ENCODE results near the gene RASGRF1.
"Not testable (repeated sequence)": the region's sequence is repeated elsewhere in the genome, so short reads cannot be mapped to it uniquely, and the experiment has no call there.

The RASGRF1 gene

GRCh38 chr15:79031821-79032220 lies 58.8 kb downstream of the RASGRF1 start:
- Histone ChIP-seq H3K9ac (ENCODE audit: low read depth, low read length) (no peak overlapping the region), H3K4me3 (ENCODE audit: low read length) (no peak overlapping the region), H3K4me1 (ENCODE audit: control insufficient read depth, insufficient read depth, low read length) (no peaks in the 10 kb centered on the region), H3K9me3 (replicated peaks; ENCODE audit: low read length) (no peaks in the 10 kb centered on the region), H3K36me3 (ENCODE audit: insufficient read depth, low read length) (no peaks in the 10 kb centered on the region), H3K4me2 (ENCODE audit: low read length) (no peak overlapping the region), H3K27me3 (ENCODE audit: control insufficient read depth, insufficient read depth, low read length) (peaks cover 17% of the 10 kb centered on the region)

DNA sequence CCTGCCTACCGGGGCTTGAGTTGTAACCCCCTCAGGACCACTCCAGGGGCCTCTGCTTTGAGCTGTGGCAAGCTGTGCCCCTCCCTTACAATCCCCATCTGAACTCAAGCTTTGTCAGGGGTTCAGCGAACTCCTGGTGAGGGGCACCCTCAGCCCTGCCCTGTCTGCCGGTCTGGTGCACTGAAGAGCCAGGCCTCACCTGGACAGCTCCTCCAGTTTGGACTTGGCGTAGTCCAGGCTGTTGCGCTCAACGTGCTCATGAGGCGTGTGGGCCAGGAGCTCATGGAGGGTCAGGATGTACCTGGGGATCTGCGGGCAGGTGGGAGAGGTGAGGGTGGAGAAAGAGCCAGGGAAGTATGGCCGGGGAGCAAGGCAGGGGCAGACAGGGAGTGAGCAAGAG lies 59.4 kb downstream of the RASGRF1 start:
- peaks cover 11% of the 10 kb centered on the region for H3K27me3 ChIP-seq (ENCODE audit: control insufficient read depth, insufficient read depth, low read length)
- no peaks in the 10 kb centered on the region for H3K36me3 ChIP-seq (ENCODE audit: insufficient read depth, low read length)
- no peak overlapping the region for H3K4me3 ChIP-seq (ENCODE audit: low read length)
- H3K9me3 ChIP-seq (replicated peaks; ENCODE audit: low read length) = no peaks in the 10 kb centered on the region
- H3K9ac ChIP-seq (ENCODE audit: low read depth, low read length) = no peak overlapping the region
- no peak overlapping the region for H3K4me2 ChIP-seq (ENCODE audit: low read length)
- no peaks in the 10 kb centered on the region for H3K4me1 ChIP-seq (ENCODE audit: control insufficient read depth, insufficient read depth, low read length)

- no peaks in the 10 kb centered on the region for H3K4me1 ChIP-seq (ENCODE audit: control insufficient read depth, insufficient read depth, low read length)
- H3K9ac ChIP-seq (ENCODE audit: low read depth, low read length) = no peak overlapping the region
- H3K27me3 ChIP-seq (ENCODE audit: control insufficient read depth, insufficient read depth, low read length) = peaks cover 4% of the 10 kb centered on the region
- no peak overlapping the region for H3K4me2 ChIP-seq (ENCODE audit: low read length)
- H3K36me3 ChIP-seq (ENCODE audit: insufficient read depth, low read length) = no peaks in the 10 kb centered on the region
- no peaks in the 10 kb centered on the region for H3K9me3 ChIP-seq (replicated peaks; ENCODE audit: low read length)
- no peak overlapping the region for H3K4me3 ChIP-seq (ENCODE audit: low read length)
These were observed 60.1 kb downstream of the RASGRF1 start for GRCh38 chr15:79030470-79030869.

DNA sequence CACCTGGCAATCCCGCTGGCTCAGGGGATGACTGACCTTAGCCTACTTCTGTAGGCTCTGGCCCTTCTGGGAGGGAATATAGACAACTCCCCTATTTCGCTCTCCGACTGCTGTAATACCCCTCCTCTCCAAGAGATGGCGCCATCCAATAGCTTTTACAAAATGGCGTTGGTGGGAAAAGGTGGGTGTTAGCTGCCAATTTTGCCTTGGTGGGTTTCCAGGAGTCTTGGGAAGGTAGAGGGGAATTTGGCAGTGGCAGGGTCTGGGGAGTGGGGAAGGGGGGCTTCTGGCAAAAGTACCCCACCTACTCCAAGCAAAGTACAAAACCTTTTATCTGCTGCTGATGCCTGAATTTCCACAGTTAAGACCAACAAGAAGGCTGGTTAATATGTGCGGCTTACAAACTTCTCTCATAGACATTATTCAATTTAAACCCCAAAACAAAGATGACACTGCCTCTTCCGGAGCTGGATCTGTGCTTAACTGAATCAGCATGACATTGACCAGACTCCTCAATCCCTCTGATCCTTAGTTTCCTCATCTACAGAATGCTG lies 62.1 kb downstream of the RASGRF1 start:
- Histone ChIP-seq H3K4me1 (ENCODE audit: control insufficient read depth, insufficient read depth, low read length) (no peaks in the 10 kb centered on the region), H3K4me2 (ENCODE audit: low read length) (no peak overlapping the region), H3K4me3 (ENCODE audit: low read length) (no peak overlapping the region), H3K36me3 (ENCODE audit: insufficient read depth, low read length) (no peaks in the 10 kb centered on the region), H3K9ac (ENCODE audit: low read depth, low read length) (no peak overlapping the region), H3K27me3 (ENCODE audit: control insufficient read depth, insufficient read depth, low read length) (no peaks in the 10 kb centered on the region), H3K9me3 (replicated peaks; ENCODE audit: low read length) (no peaks in the 10 kb centered on the region)

- H3K4me2 ChIP-seq (ENCODE audit: low read length) = no peak overlapping the region
- H3K9ac ChIP-seq (ENCODE audit: low read depth, low read length) = no peak overlapping the region
- no peaks in the 10 kb centered on the region for H3K27me3 ChIP-seq (ENCODE audit: control insufficient read depth, insufficient read depth, low read length)
- no peaks in the 10 kb centered on the region for H3K4me1 ChIP-seq (ENCODE audit: control insufficient read depth, insufficient read depth, low read length)
- no peaks in the 10 kb centered on the region for H3K36me3 ChIP-seq (ENCODE audit: insufficient read depth, low read length)
- H3K4me3 ChIP-seq (ENCODE audit: low read length) = no peak overlapping the region
- no peaks in the 10 kb centered on the region for H3K9me3 ChIP-seq (replicated peaks; ENCODE audit: low read length)
These were observed 62.8 kb downstream of the RASGRF1 start for GRCh38 chr15:79027532-79028410.

DNA sequence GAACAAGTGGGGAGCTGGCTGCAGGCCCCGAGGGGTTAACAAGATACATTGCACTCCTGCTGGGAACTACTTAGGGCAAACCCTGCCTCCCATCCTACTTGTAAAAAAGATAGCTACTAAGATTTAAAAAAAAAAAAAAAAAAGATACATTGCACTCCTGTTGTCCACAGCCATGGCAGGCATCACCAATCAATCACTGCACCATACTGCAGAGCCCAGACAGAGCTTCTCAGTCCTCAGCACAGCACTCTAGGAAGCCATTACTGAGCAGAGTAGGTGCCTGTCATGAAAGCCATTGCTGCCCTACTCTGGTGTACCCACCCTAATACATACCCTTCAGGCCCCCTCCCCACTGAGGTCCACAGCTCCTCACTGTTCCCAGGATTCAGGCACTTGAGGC lies 64.8 kb downstream of the RASGRF1 start:
- Histone ChIP-seq H3K27me3 (ENCODE audit: control insufficient read depth, insufficient read depth, low read length) (no peaks in the 10 kb centered on the region), H3K4me1 (ENCODE audit: control insufficient read depth, insufficient read depth, low read length) (no peaks in the 10 kb centered on the region)

GRCh38 chr15:79025201-79025600 lies 65.4 kb downstream of the RASGRF1 start:
- Histone ChIP-seq H3K36me3 (ENCODE audit: insufficient read depth, low read length) (no peaks in the 10 kb centered on the region), H3K9ac (ENCODE audit: low read depth, low read length) (no peak overlapping the region), H3K27me3 (ENCODE audit: control insufficient read depth, insufficient read depth, low read length) (peaks cover 4% of the 10 kb centered on the region), H3K4me2 (ENCODE audit: low read length) (no peak overlapping the region), H3K4me1 (ENCODE audit: control insufficient read depth, insufficient read depth, low read length) (no peaks in the 10 kb centered on the region), H3K9me3 (replicated peaks; ENCODE audit: low read length) (no peaks in the 10 kb centered on the region), H3K4me3 (ENCODE audit: low read length) (no peak overlapping the region)

More for the DNA sequence above, 64.8 kb downstream of the RASGRF1 start:
- H3K36me3 ChIP-seq (ENCODE audit: insufficient read depth, low read length) = no peaks in the 10 kb centered on the region
- no peak overlapping the region for H3K4me2 ChIP-seq (ENCODE audit: low read length)
- H3K9me3 ChIP-seq (replicated peaks; ENCODE audit: low read length) = no peaks in the 10 kb centered on the region
- H3K9ac ChIP-seq (ENCODE audit: low read depth, low read length) = no peak overlapping the region
- no peak overlapping the region for H3K4me3 ChIP-seq (ENCODE audit: low read length)

GRCh38 chr15:79024493-79024892 lies 66.1 kb downstream of the RASGRF1 start:
- H3K9ac ChIP-seq (ENCODE audit: low read depth, low read length); H3K4me3 ChIP-seq (ENCODE audit: low read length); H3K36me3 ChIP-seq (ENCODE audit: insufficient read depth, low read length); H3K27me3 ChIP-seq (ENCODE audit: control insufficient read depth, insufficient read depth, low read length); H3K4me2 ChIP-seq (ENCODE audit: low read length); H3K9me3 ChIP-seq (replicated peaks; ENCODE audit: low read length); H3K4me1 ChIP-seq (ENCODE audit: control insufficient read depth, insufficient read depth, low read length): not testable (repeated sequence)

DNA sequence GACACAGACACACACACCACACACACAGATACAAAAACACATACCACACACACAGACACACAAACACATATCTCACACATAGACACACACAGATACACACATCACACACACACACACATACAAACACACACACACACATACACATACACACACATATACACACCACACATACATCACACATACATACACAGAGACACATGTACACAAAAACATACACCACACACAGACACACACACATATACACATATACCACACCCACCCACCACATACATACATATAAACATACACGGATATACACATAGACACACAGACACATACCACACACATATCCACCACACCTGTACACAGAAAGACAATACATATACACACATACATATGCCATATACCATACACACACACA lies 66.7 kb downstream of the RASGRF1 start:
- no peak overlapping the region for H3K4me3 ChIP-seq (ENCODE audit: low read length)
- H3K27me3 ChIP-seq (ENCODE audit: control insufficient read depth, insufficient read depth, low read length) = peaks cover 4% of the 10 kb centered on the region
- H3K4me1 ChIP-seq (ENCODE audit: control insufficient read depth, insufficient read depth, low read length) = no peaks in the 10 kb centered on the region
- no peak overlapping the region for H3K4me2 ChIP-seq (ENCODE audit: low read length)
- no peak overlapping the region for H3K9ac ChIP-seq (ENCODE audit: low read depth, low read length)
- no peaks in the 10 kb centered on the region for H3K9me3 ChIP-seq (replicated peaks; ENCODE audit: low read length)
- H3K36me3 ChIP-seq (ENCODE audit: insufficient read depth, low read length) = no peaks in the 10 kb centered on the region

GRCh38 chr15:79023546-79023890 lies 67.1 kb downstream of the RASGRF1 start:
- Histone ChIP-seq H3K4me2 (ENCODE audit: low read length) (no peak overlapping the region), H3K4me3 (ENCODE audit: low read length) (no peak overlapping the region), H3K27me3 (ENCODE audit: control insufficient read depth, insufficient read depth, low read length) (peaks cover 4% of the 10 kb centered on the region), H3K4me1 (ENCODE audit: control insufficient read depth, insufficient read depth, low read length) (no peaks in the 10 kb centered on the region), H3K36me3 (ENCODE audit: insufficient read depth, low read length) (no peaks in the 10 kb centered on the region), H3K9me3 (replicated peaks; ENCODE audit: low read length) (no peaks in the 10 kb centered on the region), H3K9ac (ENCODE audit: low read depth, low read length) (no peak overlapping the region)

DNA sequence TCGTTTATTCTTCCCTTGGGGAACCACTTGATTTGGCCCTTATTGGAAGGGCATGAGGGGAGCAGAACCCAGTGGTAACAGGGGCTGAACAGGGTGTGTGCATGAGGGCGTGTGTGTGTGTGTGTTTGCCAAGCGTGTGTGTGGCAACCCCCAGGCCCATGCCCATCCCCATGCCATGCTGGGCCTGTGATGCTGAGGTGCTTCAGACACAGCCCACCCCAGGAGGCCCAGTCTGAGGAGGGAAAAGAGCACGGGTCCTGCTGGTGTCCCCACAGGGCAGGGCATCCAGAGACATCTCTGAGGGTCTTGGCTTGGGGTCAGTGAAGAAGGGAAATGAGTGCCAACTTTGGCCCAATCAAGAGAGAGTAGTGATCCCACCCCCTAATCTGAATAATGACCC lies 71.6 kb downstream of the RASGRF1 start:
- H3K4me3 ChIP-seq (ENCODE audit: low read length) = no peak overlapping the region
- H3K36me3 ChIP-seq (ENCODE audit: insufficient read depth, low read length) = no peaks in the 10 kb centered on the region
- no peaks in the 10 kb centered on the region for H3K4me1 ChIP-seq (ENCODE audit: control insufficient read depth, insufficient read depth, low read length)
- H3K9ac ChIP-seq (ENCODE audit: low read depth, low read length) = no peak overlapping the region
- H3K4me2 ChIP-seq (ENCODE audit: low read length) = no peak overlapping the region
- H3K27me3 ChIP-seq (ENCODE audit: control insufficient read depth, insufficient read depth, low read length) = peaks cover 4% of the 10 kb centered on the region
- H3K9me3 ChIP-seq (replicated peaks; ENCODE audit: low read length) = no peaks in the 10 kb centered on the region

GRCh38 chr15:79017953-79018352 lies 72.6 kb downstream of the RASGRF1 start:
- no peaks in the 10 kb centered on the region for H3K36me3 ChIP-seq (ENCODE audit: insufficient read depth, low read length)
- no peak overlapping the region for H3K4me2 ChIP-seq (ENCODE audit: low read length)
- no peaks in the 10 kb centered on the region for H3K4me1 ChIP-seq (ENCODE audit: control insufficient read depth, insufficient read depth, low read length)
- H3K9me3 ChIP-seq (replicated peaks; ENCODE audit: low read length) = no peaks in the 10 kb centered on the region
- H3K27me3 ChIP-seq (ENCODE audit: control insufficient read depth, insufficient read depth, low read length) = peaks cover 4% of the 10 kb centered on the region
- H3K4me3 ChIP-seq (ENCODE audit: low read length) = no peak overlapping the region
- no peak overlapping the region for H3K9ac ChIP-seq (ENCODE audit: low read depth, low read length)
